Transverse colon (tissue), 4 donors: ENCODE measurements around the gene GADD45A.

ENCODE experiments used
- POLR2A ChIP-seq: fragments of 450-650 bp; IDR thresholded peaks from one replicate; pipeline ENCODE4 v1.6.1; 2016; ENCODE audit warnings: antibody characterized with exemption, mild to moderate bottlenecking, moderate library complexity
- POLR2AphosphoS5 ChIP-seq, 3 donors: sonication (generic); formaldehyde crosslinking; IDR thresholded peaks; one replicate each; pipeline ENCODE4 v1.6.1; 2016; ENCODE audit warnings: antibody characterized with exemption in 3 of 3
- TF ChIP-seq, protein P1 (sequence below), 5 experiments: fragments of 200-600 bp in 3 of 5; fragments of 450-650 bp in 2 of 5; sonication (generic) in 3 of 5; IDR thresholded peaks; 1 replicate in 2 of 5; 2 replicates in 3 of 5; pipeline ENCODE4 v1.5.1; 2016 to 2017; ENCODE audit warnings: antibody characterized with exemption in 5 of 5, inconsistent platforms in 3 of 5, mild to moderate bottlenecking in 2 of 5, moderate library complexity in 1 of 5

DNA sequence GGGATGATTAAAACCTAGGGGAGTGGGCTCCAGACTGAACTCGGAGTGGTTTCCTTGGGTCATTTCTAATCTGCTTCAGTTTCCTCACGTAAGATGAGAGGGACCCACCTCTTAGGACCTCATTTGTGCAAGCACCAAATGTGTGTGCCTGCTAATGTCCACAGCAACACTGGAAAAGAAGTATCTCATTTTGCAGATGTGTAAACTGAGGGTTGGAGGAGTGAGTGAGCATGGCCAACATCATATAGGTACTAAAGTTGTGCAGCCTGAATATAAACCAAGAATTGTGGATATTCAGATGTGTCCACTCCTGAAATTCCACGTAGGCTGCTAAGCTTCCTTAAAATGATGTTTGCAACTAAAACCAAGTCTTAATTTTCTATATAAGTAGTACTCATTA is 51.7 kb downstream of the GADD45A start:
- TF ChIP-seq, protein P1, sequence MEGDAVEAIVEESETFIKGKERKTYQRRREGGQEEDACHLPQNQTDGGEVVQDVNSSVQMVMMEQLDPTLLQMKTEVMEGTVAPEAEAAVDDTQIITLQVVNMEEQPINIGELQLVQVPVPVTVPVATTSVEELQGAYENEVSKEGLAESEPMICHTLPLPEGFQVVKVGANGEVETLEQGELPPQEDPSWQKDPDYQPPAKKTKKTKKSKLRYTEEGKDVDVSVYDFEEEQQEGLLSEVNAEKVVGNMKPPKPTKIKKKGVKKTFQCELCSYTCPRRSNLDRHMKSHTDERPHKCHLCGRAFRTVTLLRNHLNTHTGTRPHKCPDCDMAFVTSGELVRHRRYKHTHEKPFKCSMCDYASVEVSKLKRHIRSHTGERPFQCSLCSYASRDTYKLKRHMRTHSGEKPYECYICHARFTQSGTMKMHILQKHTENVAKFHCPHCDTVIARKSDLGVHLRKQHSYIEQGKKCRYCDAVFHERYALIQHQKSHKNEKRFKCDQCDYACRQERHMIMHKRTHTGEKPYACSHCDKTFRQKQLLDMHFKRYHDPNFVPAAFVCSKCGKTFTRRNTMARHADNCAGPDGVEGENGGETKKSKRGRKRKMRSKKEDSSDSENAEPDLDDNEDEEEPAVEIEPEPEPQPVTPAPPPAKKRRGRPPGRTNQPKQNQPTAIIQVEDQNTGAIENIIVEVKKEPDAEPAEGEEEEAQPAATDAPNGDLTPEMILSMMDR (IDR thresholded peaks at IDR 0.05), result no peak
- TF ChIP-seq POLR2A, result no peak
- TF ChIP-seq POLR2AphosphoS5 (IDR thresholded peaks at IDR 0.05), result no peak
